GM19043 (cell line): ENCODE results near the gene TP73.

Source experiments
- ATAC-seq: cut with Tn5 transposase; IDR thresholded peaks from one replicate; pipeline ENCODE4 v1.9.1; 2021; ENCODE audit warnings: low read depth; ENCODE audit not compliant: unreplicated experiment

TP73 gene

DNA sequence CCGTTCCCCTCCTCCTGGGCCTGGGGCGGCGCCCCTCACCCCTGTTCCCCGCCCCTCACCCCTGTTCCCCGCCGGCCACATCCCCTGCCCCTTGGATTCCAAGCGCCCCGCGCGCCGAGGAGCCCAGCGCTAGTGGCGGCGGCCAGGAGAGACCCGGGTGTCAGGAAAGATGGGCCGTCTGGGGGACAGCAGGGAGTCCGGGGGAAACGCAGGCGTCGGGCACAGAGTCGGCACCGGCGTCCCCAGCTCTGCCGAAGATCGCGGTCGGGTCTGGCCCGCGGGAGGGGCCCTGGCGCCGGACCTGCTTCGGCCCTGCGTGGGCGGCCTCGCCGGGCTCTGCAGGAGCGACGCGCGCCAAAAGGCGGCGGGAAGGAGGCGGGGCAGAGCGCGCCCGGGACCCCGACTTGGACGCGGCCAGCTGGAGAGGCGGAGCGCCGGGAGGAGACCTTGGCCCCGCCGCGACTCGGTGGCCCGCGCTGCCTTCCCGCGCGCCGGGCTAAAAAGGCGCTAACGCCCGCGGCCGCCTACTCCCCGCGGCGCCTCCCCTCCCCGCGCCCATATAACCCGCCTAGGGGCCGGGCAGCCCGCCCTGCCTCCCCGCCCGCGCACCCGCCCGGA, at the start of gene TP73:
TP73 (plus strand) TSS at position 587 of the 618 bp plus-strand sequence. CDS start 29,850 bp downstream, outside the sequence.
- ATAC-seq: no peak

DNA sequence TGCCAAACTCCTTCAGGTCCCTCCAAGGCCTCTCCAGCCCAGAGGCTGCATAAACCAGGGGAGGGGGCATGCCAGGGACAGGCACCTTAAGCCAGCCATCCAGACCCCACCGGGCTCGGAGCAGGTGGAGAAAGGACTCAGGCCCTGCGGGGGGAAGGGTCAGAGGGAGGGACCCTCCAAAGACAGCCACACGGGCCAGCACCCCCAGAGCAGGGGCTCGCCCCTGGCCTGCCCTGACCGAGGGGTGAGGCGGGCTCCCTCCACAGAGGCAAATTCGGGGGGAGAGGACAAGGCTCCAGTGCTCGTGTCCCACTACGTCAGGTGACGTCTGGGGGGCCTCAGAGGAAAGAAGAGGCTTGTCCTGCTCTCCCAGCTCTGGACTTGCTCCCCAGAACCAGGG, 49.2 kb upstream of the TP73 start:
- no peak for ATAC-seq

DNA sequence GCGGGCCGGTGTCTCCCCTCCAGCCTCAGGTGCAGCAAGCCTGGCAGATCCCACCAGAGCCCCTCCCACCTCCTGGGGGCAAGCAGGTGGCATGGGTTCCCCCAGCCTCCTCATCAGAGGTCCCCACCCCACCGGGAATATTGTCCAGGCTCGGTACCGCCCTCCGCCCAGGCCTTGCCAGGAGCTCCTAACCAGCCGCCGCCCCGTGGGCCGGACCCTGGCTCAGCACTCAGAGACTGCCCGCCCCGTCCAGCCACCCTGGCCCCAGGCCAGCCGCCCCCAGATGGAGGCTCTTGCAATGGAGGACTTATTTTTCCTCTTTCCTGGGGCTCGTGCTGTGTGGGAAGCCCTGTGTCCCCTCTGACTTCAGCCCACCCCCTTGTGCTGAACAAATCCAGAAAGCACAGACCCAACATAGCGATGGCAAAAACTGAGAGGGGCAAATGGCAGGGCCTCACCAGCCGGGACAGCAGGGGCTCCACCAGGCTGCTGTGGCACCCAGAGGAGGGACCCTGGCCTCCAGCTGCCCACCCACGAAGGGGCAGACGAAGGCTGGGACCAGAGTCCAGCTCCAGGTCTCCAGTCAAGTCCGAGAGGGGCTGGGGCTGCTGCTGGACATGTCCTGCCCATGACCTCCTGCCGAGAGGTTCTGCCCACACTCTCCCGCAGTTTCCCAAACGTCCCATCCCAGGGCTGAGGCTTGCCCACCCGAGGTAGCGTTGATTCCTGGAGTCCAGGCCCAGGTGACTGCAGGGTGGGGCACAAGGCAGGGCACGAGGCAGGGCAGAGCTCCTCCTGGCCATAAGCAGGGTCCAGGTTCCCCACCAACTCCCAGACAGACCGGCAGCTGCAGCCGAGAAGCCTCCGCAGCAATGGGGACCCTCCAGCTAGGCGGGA, 48.5 kb upstream of the TP73 start:
- ATAC-seq: no peak

DNA sequence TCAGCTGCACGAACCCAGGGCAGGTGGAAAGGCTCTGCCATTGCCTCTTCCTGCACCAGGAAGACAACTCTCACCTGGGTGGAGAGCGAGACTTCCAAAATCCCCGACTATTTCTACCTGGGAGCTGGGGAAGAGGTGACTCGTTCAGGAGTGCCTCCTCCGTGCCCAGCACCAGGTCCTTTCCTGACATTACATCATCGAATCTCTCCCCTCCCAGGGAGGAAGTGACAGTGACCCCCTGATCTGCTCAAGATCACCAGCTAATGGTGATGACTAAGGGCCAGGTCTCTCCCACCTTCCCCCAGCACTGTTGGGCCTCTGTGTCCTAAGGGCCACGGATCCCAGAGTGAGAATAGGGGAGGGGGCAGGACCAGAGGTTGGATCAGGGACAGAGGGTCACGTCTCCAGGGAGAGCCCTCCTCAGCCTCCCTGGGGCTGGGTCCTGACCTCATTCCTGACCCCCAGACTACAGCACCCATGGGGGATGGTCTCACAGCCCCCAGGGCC, 47.8 kb upstream of the TP73 start:
- ATAC-seq: no peak

DNA sequence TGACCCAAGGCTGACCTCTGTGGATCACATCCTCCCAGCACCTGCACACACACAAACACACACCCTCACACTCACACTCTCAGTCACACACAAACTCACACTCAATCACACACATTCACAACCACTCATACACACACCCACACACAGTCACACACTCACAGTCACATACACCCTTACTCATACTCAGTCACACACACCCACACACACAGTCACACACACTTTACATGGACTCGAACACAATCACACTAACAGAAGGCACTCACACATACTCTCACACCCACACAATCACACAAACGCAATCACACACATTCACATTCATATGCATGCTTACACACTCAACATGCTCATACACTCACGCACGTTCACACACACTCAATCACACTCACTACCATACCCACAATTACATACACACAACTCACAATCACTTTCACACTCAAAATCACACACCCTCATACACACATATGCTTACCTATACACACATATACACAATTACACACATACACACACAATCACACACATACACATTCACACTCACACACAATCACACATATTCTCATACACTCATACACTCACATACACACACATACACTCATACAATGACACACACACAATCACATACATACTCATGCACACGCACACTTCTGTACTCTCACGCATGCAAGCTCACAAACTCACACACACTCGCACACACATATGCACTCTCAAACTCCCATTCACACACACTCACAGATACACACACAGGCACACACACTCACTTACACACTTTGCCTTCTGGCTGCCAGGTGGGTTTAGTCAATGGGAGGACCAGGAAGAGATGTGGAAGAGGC, 47.1 kb upstream of the TP73 start:
- ATAC-seq: no peak

DNA sequence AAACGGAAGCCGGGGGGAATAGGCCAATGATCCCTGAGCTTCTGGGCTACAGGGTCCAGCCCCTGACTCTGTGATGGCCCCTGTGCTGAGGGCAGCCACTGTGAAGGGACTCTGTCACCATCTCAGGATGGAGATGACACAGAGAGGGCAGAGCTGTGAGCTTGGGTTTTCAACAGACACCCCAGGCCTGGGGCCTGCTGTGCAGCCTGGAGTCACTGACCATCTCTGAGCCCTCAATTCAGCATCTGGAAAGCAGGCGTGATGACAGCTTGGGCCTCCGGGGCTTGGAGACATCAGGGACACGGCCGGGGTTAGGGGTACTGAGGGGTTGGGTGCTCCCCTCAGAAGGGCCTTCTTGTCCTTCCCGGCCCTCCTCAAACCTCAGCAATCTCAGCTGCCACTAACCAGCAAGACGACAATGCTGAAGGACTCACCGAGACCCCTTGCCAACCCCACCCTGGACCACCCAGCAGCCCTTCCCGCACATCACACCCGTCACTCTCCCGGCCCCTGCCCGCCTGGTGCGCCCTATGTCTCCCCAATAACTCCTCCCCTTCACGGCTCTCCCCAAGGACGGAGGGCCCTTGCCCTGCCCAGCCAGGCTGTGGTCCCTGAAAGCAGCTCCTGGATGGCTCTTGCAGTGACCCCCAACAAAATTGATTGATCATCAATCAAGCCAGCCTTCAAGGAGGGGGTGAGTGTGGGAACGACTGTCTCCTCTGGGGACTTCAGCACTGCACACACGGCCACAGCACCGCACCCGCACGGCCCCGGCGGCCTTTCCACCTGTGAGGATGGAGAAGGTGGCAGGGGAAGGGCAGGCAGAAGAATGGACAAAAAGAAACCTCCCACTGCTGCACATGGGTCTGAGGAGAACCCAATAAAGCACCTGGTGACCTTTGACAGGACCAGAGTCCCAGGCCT, 45.3 kb upstream of the TP73 start:
- no peak for ATAC-seq

DNA sequence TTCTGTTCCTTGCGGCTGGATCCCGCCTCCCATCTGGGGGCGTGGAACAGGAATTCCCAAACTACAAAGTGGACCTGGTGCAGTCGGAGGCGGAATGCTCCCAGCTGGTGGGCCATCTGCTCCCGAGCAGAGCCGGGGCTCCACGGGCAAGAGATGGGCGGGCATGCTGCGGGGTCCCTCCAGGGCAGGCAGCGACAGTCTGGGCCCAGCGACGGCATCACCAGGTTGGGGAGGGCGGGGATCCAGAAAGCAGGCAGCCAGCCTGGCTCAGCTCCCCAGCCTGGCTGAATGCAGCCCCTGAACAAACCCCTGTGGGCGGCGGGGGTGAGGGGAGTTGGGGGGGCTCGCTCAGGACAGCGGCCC, 44.6 kb upstream of the TP73 start:
- ATAC-seq: no peak

DNA sequence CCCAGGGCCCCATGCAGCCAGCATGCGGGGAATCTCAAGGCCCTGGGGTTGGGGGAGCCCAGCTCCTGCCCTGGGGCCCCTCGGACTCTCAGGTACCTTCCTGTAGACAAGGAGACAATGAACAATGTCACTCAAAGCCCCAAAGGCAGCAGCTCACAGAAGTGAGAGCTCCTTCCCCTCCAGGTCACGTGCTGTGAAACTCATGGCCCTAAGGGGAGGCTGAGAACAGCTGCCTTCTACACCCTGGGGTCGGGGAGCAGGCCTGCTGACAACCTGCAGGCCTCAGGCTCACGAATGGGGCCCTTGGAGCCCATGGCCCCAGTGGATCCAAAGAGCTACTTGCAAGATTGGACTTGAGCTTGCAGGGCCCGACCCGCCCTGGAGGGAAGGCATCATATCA, 44.2 kb upstream of the TP73 start:
- no peak for ATAC-seq

DNA sequence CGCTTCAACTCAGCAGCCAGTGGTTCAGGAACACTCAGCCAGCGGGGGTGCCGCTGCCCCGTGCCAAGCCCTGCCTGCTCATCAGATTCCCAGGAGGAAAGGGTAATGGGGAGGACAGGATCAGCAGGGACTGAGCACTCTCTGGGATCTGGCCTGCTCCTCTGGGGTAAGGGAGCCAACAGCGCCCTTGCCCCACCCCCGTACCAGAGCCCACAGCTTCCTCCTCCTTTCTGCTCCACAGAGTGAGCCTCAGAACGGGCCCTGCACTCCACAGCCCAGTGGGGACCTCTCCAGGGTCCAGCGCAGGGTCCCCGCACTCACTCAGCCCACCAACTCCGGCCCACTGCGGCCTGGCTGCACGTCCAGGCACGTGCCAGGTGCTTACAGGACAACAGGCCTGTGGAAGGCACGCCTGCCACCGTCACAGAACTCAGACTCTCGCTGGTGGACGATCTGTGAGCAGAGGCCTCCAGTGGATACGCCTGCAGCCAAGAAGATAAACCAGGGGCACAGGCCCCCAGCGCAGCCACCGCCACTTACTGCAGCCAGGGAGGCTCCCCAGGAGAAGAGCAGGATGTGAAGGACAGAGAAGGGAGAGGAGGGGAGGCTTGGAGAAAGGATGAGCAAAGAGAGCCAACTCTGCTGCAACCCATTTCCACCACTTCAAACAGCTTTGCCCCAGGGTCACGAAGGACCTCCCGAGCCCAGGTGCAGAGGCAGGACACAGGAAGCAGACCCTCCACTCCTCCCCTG, 43.1 kb upstream of the TP73 start:
- no peak for ATAC-seq

DNA sequence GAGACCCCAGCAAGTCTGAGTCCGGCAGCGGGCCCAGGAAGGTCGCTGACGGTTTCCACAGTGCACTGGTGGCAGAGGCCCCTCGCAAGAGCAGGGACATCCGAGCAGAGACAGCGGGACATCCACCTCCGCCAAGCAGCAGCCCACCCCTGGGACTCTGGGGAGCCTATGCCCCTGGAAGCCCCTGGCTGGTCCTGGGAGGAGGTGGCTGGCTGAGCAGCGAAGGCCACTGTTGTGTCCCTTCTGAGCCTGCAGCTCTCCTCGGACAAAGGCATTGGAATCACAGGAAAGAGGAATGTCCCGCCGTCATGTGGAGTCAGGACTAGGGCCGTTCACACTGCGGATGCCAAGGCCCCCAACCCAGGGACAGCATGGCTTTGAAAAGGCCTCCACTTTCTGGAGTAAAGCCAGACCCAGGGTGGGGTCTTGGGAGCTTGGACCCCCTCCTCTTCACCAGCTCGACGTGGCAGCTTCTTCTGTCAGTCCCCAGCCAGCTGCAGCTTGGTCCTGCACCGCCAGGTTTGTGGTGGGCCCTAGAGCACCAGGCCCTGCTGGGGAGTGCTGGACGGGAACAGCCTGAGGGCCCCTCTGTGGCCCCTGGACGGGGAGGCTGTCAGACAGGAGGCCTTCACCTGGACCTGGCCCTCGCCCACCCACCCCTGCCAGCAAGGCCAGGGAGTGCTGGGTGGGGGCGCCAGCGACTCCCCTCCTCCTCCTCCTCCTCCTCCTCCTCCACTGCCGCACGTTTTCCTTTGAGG, 42.4 kb upstream of the TP73 start:
- ATAC-seq: no peak

DNA sequence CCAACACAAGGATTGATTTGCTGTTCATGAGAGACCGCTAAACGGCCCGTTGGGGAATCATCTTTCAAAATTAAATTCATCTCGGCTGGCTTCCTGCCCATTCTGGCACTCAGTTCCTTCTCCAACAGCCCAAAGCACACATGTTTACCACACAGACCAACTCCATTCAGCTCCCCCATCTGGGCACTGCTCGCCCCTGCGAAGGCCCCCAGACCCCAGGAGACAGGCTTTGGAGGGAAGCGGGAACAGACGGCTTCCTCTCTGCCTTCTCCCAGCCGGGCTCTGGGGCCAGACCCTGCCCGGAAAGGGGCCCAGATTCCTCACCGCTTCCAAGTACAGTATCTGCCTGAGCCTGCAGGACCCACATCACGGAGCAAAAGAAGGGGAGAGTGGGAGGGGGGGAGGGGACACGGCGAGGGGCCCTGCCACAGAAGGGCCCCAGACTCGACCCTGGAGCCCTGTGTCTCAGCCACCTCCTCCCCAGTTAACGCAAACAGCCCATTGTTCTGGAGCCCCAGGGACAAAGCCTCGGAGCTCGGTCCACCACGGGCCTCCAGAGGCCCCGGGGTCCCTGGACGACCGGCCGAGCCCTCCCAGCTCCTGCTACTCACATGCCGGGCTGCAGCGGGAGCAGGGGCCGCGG, 41.7 kb upstream of the TP73 start:
- no peak for ATAC-seq

DNA sequence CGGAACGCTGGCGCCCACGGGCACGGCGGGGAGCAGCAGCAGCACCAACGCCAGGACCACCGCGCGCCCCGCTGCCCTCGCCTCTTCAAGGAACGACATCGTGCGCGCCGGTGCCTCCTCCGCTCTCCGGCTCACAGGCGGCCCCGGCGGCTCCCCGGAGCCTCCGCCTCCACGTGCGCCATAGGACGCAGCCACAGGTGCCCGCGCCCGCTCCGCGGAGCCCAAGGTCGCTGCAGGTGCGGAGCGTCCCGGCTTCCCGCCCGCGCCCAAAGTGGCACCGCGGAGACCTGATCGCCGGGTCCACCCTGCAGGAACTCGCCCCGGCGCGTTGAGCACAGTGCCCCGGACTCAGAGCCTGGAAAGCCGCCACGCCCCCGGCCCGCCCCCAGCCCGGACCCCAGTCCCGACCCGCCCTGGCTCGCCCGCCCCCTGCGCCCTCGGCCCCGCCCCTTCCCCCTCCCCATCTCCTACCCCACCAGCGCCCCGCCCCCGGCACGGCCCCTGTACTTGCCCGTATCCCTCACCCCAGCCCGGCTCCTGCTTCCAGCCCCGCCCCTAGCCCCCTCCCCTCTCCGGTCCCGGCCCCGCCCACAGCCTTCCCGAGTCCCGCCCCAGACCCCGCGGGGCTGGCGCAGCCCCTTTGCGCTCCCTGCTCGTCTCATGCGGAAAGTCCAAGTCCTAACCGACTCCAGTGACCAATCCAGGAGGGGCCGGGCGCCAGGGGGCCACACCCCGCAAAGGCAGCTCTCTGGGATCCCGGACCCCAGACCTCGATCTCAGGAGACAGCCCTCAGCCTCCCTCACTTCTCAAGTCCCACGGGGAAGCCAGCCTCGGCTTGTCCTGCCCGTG, 40.9 kb upstream of the TP73 start, which contains the start of gene MEGF6:
MEGF6 (minus strand) TSS at position 339 of the 850 bp plus-strand sequence; CDS start at position 99, 240 bp downstream.
- ATAC-seq: no peak

DNA sequence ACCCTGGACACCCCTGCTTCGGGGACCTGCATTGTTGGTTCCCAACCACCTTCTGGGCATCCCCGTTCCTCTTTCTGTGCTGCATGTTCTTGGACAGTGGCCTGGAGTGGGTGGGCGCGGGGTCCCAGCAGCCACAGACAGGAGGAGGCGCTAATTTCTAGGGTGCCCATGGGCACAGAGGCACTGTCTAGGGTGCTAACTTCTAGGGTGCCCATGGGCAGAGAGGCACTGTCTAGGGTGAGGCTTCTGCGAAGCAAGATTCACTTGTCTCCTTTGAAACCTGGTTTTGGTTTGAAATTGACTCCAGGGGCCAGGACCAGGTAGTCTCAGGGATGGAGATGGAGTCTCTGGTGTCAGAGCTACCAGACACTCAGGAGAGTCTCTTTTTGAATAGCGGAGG, 40.2 kb upstream of the TP73 start:
- ATAC-seq: no peak

DNA sequence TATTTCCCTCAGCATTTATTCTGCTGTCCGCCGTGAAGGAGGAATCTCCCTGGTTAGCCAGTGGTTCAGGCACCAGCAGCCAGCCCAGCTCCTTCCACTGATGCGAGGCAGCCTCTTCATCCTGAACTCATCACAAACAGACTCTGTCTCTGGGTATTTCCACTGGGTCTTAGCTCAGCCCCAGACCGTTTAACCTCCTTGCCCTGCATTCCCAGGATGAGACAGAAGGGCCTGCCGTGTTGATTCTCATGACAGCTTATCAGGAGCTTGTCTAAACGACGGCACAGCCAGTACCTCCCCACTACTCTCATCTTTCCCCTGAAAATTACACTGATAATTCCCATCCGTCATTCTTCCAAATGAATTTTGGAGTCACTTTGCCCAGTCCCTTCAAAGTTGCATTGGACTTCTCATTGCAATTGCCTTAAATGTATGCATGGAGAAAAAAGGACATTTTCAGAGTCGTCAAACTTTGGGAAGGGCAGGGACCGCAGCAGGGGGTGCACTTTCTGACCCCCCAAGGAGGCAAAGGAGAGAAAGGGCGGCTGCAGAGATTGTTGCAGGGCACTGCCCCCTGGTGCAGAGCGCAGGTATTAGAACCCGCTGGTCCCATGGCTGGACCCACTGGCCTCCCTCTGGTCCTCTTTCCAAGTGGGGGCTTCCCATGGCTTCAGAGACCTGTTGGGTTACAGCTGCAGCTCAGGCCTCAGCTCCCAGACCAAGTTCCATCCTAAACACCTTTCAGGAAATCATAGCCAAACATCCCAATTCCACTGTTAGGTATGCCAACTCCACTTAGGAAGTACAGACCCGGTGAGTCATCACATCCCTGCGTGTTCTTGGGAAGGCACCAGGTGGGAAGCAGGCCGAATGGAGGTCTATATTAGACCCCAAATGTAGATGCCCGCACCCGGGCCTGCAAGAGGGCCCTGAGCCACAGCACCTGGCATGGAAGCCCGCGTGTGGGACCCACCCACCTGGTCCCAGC, 37.3 kb upstream of the TP73 start:
- no peak for ATAC-seq

DNA sequence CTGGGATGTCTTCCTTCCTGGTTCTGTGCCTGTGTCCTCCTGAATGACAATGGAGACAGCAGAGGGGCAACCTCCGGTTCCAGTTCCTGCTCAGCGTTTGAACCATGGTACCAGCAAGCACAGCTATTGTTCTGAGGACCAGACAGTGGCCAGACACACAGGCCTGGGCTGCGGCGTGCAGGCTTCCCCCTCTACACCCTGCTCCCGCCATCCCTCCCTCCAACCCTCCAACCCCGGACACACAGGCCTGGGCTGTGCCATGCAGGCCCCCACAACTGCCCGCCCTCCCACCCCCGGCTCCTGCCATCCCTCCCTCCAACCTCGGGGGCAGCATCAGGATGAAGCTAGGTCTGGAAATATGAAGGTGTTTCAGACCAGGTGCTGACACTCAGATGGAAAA, 35.5 kb upstream of the TP73 start:
- no peak for ATAC-seq

DNA sequence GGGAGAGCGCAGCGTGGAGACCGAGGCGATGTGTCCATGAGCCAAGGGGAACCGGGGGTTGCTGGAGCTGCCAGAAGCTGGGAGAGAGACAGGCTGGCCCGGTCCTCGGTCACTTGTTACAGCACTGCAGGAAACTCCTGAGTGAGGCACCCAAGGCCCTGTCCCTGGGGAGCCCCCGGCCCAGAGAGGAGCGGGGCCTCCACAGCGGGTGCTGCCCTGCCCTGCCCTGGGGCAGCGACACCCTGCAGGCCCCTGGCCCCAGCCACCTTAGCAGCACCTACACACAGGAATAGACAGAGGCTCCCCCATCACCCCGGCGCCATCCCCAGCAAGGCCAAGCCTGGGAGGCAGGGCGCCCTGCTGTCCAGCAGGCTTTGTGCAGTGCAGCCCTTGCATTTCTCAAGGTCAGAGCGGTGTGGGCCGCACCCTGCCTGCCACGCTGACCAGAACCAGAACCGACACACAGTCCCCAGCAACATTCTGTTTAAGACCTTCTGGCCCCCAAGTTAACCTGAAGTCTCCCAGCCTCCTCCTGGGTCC, 34.4 kb upstream of the TP73 start:
- ATAC-seq: no peak
